DOHH2 (cell line): ENCODE measurements around the gene CREBRF.
"Not testable (repeated sequence)": the region's sequence is repeated elsewhere in the genome, so short reads cannot be mapped to it uniquely, and the experiment has no call there.

Source experiments
- CTCF ChIP-seq: fragments of 200-600 bp; sonication (generic); IDR thresholded peaks from one replicate; pipeline ENCODE4 v1.5.1; 2014; ENCODE audit warnings: antibody characterized with exemption, mild to moderate bottlenecking, low read depth, low read length; ENCODE audit not compliant: poor library complexity, severe bottlenecking
- EZH2phosphoT487 ChIP-seq: fragments of 200-600 bp; sonication (generic); IDR thresholded peaks from 2 replicates; pipeline ENCODE4 v1.6.1; 2017; ENCODE audit warnings: borderline replicate concordance, mild to moderate bottlenecking, antibody characterized with exemption, low read length, moderate library complexity, mixed read lengths

DNA sequence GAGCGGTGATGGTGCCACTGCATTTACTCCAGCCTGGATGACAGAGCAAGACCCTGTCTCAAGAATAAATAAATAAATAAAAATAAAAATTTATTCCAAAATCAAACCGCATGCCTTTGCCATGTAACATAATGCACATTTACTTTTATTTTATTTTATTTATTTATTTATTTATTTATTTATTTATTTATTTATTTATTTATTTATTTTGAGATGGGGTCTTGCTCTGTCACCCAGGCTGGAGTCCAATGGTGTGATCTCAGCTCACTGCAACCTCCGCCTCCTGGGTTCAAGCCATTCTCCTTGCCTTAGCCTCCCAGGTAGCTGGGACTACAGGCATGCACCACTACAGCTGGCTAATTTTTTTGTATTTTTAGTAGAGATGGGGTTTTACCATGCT is 24.1 kb upstream of the CREBRF start:
- not testable (repeated sequence) for TF ChIP-seq CTCF, EZH2phosphoT487
